Skeletal muscle satellite cell (primary cell): ENCODE data around the gene ST3GAL4.
"Not testable (repeated sequence)": the region's sequence is repeated elsewhere in the genome, so short reads cannot be mapped to it uniquely, and the experiment has no call there.

ENCODE experiments used
- H3K27me3 ChIP-seq: 2 replicates; pipeline ENCODE4 v1.7.0; 2013; ENCODE audit warnings: low read length; ENCODE audit not compliant: control insufficient read depth, insufficient read depth
- H3K36me3 ChIP-seq: 2 replicates; pipeline ENCODE4 v1.7.0; 2013; ENCODE audit warnings: mild to moderate bottlenecking, control low read depth, low read length; ENCODE audit not compliant: insufficient read depth
- H3K4me1 ChIP-seq: 2 replicates; pipeline ENCODE4 v1.7.0; 2013; ENCODE audit warnings: low read length; ENCODE audit not compliant: control insufficient read depth, insufficient read depth
- H3K4me2 ChIP-seq: 2 replicates; pipeline ENCODE4 v1.7.0; 2013; ENCODE audit warnings: mild to moderate bottlenecking, low read length
- H3K4me3 ChIP-seq: 2 replicates; pipeline ENCODE4 v1.7.0; 2013; ENCODE audit warnings: low read length
- H3K9ac ChIP-seq: 2 replicates; pipeline ENCODE4 v1.7.0; 2013; ENCODE audit warnings: mild to moderate bottlenecking, low read depth, low read length, moderate library complexity
- H3K9me3 ChIP-seq: replicated peaks from 2 replicates; pipeline ENCODE4 v1.7.0; 2013; ENCODE audit warnings: mild to moderate bottlenecking, control low read depth, low read length

Gene ST3GAL4

GRCh38 chr11:126340960-126341606, 14.4 kb upstream of the ST3GAL4 start:
- no peaks in the 10 kb centered on the region for H3K27me3 ChIP-seq
- no peak overlapping the region for H3K4me2 ChIP-seq
- no peaks in the 10 kb centered on the region for H3K9me3 ChIP-seq
- H3K9ac ChIP-seq: no peak overlapping the region
- peaks cover 17% of the 10 kb centered on the region for H3K36me3 ChIP-seq
- H3K4me1 ChIP-seq: peaks cover 16% of the 10 kb centered on the region
- no peak overlapping the region for H3K4me3 ChIP-seq

- Histone ChIP-seq H3K4me3 (no peak overlapping the region), H3K36me3 (peaks cover 17% of the 10 kb centered on the region)
Observed at GRCh38 chr11:126341760-126342161, 13.7 kb upstream of the ST3GAL4 start.

GRCh38 chr11:126343051-126343450, 12.4 kb upstream of the ST3GAL4 start:
- Histone ChIP-seq H3K4me3 (no peak overlapping the region), H3K9ac (no peak overlapping the region), H3K27me3 (no peaks in the 10 kb centered on the region), H3K36me3 (peaks cover 21% of the 10 kb centered on the region), H3K4me1 (peaks cover 16% of the 10 kb centered on the region), H3K4me2 (no peak overlapping the region), H3K9me3 (no peaks in the 10 kb centered on the region)

More at GRCh38 chr11:126341760-126342161, 13.7 kb upstream of the ST3GAL4 start:
- Histone ChIP-seq H3K9ac (no peak overlapping the region), H3K9me3 (no peaks in the 10 kb centered on the region), H3K27me3 (no peaks in the 10 kb centered on the region), H3K4me1 (peaks cover 16% of the 10 kb centered on the region), H3K4me2 (peak overlapping the region; percentile 20)

GRCh38 chr11:126344141-126345080, 11.1 kb upstream of the ST3GAL4 start:
- Histone ChIP-seq H3K4me1 (peaks cover 23% of the 10 kb centered on the region), H3K4me3 (no peak overlapping the region), H3K9ac (no peak overlapping the region), H3K36me3 (peaks cover 12% of the 10 kb centered on the region), H3K4me2 (no peak overlapping the region), H3K27me3 (no peaks in the 10 kb centered on the region), H3K9me3 (no peaks in the 10 kb centered on the region)

- Histone ChIP-seq H3K36me3 (peaks cover 12% of the 10 kb centered on the region), H3K4me3 (no peak overlapping the region), H3K4me1 (peaks cover 23% of the 10 kb centered on the region)
Observed at GRCh38 chr11:126345283-126345682, 10.2 kb upstream of the ST3GAL4 start.

GRCh38 chr11:126345759-126346585, 9.5 kb upstream of the ST3GAL4 start:
- Histone ChIP-seq H3K36me3 (peaks cover 17% of the 10 kb centered on the region), H3K9ac (no peak overlapping the region)

More at GRCh38 chr11:126345283-126345682, 10.2 kb upstream of the ST3GAL4 start:
- H3K9me3 ChIP-seq: no peaks in the 10 kb centered on the region
- no peaks in the 10 kb centered on the region for H3K27me3 ChIP-seq
- no peak overlapping the region for H3K9ac ChIP-seq
- H3K4me2 ChIP-seq: no peak overlapping the region

GRCh38 chr11:126346586-126346940, 8.9 kb upstream of the ST3GAL4 start:
- no peak overlapping the region for H3K4me2 ChIP-seq
- no peaks in the 10 kb centered on the region for H3K27me3 ChIP-seq
- no peak overlapping the region for H3K4me3 ChIP-seq
- peaks cover 21% of the 10 kb centered on the region for H3K36me3 ChIP-seq
- H3K9me3 ChIP-seq: no peaks in the 10 kb centered on the region
- no peak overlapping the region for H3K9ac ChIP-seq
- H3K4me1 ChIP-seq: peaks cover 17% of the 10 kb centered on the region

More at GRCh38 chr11:126345759-126346585, 9.5 kb upstream of the ST3GAL4 start:
- no peak overlapping the region for H3K4me3 ChIP-seq
- no peaks in the 10 kb centered on the region for H3K9me3 ChIP-seq
- no peaks in the 10 kb centered on the region for H3K27me3 ChIP-seq
- H3K4me1 ChIP-seq: peaks cover 23% of the 10 kb centered on the region
- H3K4me2 ChIP-seq: no peak overlapping the region

GRCh38 chr11:126346946-126347345, 8.5 kb upstream of the ST3GAL4 start:
- not testable (repeated sequence) for H3K27me3 ChIP-seq, H3K9me3 ChIP-seq, H3K4me2 ChIP-seq, H3K4me3 ChIP-seq, H3K9ac ChIP-seq
- Histone ChIP-seq H3K4me1 (peaks cover 13% of the 10 kb centered on the region), H3K36me3 (peaks cover 23% of the 10 kb centered on the region)

GRCh38 chr11:126347751-126348668, 7.5 kb upstream of the ST3GAL4 start:
- Histone ChIP-seq H3K36me3 (peaks cover 24% of the 10 kb centered on the region), H3K27me3 (no peaks in the 10 kb centered on the region), H3K4me3 (no peak overlapping the region), H3K4me2 (no peak overlapping the region), H3K9me3 (no peaks in the 10 kb centered on the region), H3K9ac (no peak overlapping the region), H3K4me1 (peaks cover 11% of the 10 kb centered on the region)

GRCh38 chr11:126348806-126349582, 6.5 kb upstream of the ST3GAL4 start:
- Histone ChIP-seq H3K9me3 (no peaks in the 10 kb centered on the region), H3K4me2 (no peak overlapping the region), H3K4me1 (peaks cover 20% of the 10 kb centered on the region), H3K4me3 (no peak overlapping the region), H3K27me3 (no peaks in the 10 kb centered on the region), H3K36me3 (peaks cover 18% of the 10 kb centered on the region), H3K9ac (no peak overlapping the region)
